GM18498 (cell line): ENCODE results near the gene GSTM2.

Experiments
- ATAC-seq: cut with Tn5 transposase; IDR thresholded peaks from one replicate; pipeline ENCODE4 v1.9.1; 2021; ENCODE audit warnings: mild to moderate bottlenecking, moderate library complexity; ENCODE audit not compliant: unreplicated experiment

The GSTM2 gene

DNA sequence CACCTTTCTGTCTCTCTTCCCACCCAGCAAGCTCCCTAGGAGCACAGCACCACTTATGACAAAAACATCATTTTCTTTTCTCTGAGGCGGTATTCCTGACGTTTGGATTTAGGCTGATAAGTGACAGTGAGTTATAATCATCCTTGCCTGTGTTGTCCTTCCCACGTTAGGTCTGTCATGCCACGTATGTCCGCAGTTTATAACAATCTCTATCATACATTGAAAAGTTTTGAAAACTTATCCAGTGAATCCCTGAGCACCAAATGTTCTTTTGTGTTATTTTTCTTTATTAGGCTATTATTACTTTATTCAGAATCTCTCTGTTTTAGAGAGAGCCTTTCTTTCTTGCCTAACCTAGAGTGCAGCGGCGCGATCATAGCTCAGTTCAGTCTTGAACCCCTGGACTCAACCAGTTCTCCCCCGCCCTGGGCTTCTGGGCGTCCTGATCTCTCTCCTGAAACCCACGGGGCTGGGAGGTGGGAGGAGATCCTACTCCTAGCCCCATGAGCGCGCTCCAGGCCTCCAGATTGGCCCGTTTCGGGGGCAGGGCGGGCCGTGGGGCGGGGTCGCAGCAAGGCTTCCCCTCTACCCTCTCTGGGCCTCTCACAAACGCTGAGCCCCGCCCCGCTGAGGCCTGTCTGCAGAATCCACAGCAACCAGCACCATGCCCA lies at the start of gene GSTM2:
TSS of gene GSTM2 (plus strand) at position 606 of the 671 bp plus-strand sequence. CDS start at position 665, 59 bp downstream.
- peak; percentile 99 for ATAC-seq

DNA sequence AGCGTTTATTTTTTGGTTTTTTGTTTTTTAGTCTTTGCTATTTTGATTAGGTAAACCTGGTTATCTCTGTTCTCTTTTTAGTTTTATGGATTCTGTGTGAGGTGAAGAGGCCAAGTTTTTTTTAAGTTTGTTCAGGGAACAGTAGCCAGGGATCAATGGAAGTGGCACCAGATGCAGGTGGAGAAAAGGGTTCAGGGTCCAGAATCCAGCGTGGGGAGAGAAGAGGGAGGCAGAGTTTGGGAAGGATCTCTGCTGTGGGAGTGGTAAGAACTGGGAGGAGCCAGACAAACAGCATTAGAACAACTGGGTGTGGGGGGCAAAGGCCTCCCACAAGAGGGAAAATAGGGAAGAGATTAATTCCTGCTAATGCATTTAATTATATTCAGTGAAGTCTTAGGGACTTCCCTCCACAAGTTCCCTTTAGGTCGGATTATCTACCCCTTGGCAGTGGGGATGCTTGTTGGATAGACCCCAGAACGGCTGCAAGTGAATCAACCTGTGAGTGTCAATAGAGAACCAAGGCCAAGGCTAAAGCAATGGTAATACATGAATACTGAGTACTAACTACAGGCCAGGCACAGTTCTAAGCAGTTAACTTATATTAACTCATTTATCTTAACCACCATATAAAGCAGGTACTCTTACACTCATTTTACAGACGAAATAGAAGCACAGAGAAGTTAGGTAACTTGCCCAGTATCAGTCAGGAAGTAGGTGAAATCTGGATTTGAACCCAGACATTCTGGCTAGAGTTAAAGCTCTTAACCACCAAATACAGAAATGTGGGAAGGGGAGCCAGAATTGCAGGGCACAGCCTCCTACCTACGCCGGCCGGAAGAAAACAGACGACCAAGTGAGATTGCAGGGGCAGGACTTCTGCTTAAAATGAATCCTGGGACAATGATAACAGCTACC lies 48.9 kb upstream of the GSTM2 start:
- ATAC-seq: no peak

DNA sequence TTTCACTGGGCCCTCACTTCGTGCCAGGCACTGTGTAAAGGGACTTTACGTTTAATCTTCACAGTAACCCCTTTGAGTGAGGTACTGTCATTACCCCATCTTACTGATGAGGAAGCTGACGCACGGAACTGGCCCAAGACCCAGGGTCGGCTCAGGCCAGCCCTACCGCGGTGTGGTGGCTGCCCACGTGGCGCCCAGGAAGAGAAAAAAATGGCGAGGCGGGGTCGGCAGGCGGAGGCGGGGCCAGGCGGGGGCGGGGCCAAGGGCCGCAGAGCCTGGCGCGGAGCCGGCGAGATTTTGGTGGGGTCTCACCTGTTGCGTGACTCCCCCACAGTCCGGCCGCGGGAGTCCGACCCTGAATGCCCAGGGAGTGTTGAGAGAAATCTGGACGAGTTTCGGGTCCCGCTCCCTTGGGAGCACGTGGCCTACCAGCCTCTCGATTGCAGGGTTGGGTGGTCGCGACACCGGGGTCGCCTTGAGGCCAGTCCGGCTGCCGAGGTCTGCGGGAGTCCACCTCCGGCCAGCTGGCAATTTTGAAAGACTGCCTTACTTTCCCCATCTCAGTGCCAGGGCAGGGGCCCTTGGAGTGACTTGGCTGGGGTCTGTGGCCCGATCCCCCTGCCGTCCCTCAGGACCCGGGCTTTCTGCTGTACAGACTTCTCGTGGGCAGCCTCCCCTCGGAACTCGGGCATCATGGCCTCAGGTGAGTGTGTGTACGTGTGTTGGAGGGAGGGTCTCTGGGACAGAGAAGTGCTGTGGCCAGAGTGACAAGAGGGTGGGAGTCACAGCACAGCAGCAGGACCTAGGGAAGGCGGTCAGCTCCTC lies 48.1 kb upstream of the GSTM2 start, which contains the start of the genes AMPD2 and GNAT2:
TSS of gene AMPD2 (plus strand) at position 262 of the 825 bp plus-strand sequence. CDS start 1,339 bp downstream, outside the sequence.
TSS of gene GNAT2 (minus strand) at position 41 of the 825 bp plus-strand sequence. CDS start 6,746 bp downstream, outside the sequence.
- peak; percentile 64 for ATAC-seq

DNA sequence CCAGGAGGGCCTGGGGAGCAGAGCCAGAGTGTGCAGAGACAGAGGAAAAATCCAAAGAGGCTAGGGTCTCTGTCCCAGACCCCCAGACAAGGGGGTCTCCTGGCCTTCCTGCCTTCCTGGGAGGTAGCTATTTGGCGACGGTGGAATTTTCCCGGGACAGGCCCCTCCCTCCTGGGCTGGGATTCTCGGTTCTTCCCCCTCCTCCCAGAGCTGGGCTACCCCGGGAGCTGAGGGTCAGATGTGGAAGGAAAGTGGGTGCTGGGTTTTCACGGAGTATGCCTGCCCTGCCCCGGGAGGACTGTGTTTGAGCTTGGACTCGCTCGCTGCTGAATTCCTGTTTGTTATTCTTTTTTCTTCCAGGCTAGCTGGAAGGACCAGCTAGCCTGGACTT lies 47.5 kb upstream of the GSTM2 start:
- no peak for ATAC-seq

DNA sequence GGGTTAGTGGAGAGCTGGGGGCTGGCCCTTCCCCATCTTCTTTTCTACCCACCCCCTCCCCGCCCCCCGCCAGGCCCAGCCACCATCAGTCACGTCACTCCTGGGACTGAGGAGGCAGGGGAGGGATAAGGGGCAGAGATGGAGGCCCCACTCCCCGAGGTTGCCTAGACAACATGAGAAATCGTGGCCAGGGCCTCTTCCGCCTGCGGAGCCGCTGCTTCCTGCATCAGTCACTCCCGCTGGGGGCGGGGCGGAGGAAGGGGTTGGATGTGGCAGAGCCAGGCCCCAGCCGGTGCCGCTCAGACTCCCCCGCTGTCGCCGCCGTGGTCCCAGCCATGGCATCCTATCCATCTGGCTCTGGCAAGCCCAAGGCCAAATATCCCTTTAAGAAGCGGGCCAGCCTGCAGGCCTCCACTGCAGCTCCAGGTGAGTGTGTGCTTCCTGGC lies 47.0 kb upstream of the GSTM2 start:
- peak; percentile 76 for ATAC-seq

DNA sequence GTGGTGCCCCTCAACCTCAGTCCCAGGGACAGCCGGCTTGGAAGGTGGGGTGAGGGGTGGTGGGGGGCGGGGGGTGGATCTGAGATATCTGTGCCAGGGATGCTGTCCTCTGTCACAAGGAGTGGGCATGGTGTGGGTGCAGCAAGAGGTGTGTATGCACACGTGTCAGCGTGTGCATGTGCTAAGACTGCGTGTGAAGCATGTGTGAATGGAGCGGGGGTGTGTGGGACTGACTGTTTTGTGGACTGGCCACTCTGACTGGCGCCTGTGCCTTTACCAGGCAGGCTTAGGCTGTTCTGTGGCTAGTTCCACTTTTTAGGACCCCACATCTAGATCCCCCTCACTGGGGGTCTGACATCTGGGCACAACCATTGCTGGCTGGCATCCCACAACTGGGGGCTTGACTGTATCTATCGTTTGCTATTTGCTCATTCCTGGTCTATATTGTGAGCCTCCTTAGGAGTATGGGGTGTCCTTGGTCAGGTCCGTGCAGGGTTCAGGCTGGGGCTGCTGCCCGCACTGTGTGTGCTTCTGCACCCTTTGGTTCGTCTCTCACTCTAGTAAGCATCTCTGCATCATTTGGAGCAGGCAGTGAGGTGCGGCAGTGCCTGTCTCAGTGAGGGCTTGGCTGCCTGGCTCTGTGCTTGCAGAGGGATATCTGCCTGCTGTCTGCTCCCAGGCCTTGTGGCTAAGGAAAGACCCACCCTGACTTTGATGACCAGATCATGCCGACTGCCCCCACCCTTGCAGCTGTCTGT lies 46.3 kb upstream of the GSTM2 start:
- no peak for ATAC-seq

DNA sequence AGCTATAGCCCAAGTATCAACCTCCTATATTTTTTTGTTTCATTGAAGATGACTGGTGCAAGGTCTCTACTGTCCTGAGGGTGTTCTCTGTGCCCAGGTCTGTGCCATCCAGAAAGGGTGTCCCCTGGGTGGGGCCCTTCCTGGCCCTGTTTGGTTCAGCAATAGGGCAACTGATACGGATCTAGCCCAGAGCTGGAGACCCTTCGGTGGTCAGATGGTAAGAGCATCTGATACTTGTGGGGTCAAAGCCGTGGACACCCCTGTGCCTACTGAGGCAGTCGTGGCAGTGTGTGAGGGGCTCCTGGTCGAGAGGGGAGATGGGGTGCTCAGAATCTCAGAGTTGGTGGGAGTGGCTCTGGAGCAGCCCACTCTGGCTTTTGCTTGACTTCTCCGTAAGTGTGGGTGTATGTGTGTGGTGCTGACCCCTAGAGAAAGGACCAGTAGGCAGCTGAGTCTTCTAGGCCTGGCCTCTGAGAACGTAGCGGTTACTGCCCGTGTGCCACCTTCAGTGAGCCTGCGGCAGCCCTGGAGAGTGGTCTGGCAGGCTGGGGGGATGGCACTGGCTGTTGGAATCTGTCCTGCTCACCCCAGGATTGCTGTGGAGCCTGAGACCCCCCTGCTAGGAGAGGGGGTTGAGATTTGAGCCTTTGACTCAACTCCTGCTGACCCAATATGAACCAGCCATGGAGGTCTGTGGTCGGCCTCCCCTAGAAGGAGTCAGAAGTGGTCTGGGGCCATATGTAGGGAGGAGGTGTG lies 45.5 kb upstream of the GSTM2 start:
- ATAC-seq: no peak

DNA sequence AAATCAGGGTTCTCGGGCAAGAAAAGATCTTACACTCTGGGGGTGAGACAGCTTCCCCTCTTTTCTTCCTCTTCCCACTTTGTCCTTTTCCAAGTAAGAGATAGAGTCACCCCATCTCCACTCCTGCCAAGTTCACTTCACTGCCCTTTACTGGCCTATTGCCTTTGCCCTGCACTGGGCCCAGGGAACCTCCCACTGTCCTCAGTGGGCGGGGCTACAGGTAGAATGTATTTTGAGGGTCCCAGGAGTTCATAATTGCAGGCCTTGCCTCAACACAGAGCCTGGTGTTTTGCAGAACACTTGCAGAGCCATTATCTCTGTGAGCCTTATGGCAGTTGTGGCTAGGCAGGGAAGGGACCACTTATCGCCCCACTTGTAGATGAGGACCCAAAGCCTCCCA lies 45.0 kb upstream of the GSTM2 start:
- ATAC-seq: no peak

DNA sequence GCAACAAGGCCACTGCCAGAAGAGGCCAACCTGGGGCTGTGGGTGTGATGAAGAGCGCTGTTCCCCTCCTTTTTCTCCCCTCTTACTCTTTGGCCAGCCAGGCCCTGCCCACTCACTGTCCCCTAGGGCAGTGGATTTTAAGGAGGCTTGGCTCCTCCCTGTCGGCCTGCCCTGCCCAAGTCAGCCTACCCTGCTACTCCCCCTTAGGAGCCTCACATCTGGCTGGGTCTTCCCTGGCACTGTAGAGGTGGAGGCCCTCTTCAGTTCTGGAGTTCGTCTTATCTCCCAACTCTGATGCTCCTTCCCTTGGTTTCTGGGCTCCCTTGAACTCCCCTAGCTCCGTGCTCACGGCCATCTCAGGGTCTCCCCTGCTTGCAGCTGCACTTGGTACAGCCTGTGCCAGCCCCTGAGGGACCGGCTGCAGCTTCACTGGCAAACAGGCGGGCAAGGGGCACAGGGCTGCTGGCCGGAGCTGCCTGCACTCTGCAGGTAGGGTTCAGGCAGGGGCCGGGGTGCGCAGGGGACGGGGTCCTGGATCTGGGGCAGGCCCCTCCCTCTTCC lies 44.2 kb upstream of the GSTM2 start:
- ATAC-seq: no peak

DNA sequence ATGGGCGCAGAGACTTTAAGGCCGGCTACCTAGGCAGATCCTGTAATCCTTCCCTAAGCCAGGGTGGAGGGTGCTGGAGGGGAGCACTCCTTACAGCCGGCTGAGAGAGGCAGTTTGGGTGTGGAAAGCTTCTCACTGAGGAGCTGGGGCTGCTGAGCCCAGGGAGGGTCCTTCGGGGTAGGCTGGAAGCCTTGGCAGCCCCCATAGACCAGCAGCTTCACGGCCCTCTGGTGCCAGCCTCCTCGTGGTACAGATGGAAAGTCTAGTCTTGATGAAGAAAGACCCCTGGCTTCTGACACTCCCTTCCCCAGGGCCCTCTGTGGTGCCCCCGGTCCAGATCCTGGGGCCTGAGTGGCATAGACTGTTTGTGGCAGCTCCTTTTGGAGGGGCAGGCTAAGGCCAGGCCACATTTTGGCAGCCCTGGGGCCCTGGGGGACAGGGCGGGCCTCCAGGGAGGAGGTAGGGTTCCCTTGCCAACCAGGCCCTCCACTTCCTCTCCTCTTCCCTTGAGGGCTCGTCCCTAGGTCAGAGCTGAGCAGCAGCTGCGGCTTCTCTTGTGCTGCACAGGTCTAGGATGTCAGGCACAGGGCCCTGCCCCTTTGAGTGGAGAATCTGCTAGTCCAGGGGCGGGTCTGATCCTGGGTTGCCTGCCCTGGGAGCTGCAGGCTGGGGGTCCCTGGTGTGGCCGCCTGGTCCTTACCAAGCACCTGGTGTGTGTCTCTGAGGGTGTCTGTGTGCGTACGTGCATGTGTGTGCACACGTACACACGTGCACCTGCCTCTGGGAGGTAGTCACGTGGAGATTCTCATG lies 43.5 kb upstream of the GSTM2 start:
- ATAC-seq: no peak

DNA sequence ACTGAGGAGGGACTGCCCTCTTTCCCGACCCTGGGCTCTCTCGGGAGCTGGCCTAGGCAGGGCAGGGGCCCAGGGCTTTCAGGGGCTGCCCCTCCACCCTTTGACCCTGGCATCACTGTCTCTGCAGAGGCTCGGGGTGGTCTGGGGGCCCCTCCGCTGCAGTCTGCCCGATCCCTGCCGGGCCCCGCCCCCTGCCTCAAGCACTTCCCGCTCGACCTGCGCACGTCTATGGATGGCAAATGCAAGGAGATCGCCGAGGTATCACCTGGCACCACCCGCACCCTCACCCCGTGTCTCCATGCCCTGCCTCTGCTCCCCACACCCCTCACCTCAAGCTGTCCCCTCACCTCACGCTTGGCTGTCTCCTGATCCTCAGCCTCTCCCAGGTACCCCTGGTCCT lies 42.7 kb upstream of the GSTM2 start:
- no peak for ATAC-seq

DNA sequence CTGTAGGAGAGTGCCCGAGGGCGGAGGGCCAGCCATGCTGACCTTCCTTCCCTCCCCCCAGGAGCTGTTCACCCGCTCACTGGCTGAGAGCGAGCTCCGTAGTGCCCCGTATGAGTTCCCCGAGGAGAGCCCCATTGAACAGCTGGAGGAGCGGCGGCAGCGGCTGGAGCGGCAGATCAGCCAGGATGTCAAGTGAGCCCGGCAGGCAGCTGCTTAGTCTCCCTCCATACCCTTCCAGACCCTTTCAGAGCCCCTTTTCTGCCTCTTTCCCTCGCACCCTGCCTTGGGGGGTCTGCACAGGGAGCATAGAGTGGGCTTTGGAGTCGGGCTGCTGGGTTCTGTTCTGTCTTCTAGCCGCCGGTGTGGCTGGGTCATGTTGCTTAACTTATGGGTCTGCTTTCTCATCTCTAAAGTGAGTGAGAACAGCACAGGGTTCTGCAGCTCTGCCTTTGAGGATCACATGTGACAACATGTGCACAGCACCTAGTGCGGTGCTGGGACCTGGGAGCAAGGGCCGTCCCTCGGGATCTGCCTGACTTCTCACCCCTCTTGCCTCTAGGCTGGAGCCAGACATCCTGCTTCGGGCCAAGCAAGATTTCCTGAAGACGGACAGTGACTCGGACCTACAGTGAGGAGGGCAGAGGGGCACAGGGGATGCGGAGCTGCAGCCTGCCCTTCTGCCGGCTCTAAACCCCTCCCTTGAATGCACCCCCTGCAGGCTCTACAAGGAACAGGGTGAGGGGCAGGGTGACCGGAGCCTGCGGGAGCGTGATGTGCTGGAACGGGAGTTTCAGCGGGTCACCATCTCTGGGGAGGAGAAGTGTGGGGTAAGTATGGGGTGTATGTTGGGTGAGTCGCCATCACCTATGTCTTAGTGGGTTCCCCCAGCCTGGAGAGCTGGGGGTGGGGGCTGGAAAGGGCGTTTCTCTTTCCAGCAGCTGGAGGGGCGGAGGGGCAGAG lies 42.0 kb upstream of the GSTM2 start:
- no peak for ATAC-seq

DNA sequence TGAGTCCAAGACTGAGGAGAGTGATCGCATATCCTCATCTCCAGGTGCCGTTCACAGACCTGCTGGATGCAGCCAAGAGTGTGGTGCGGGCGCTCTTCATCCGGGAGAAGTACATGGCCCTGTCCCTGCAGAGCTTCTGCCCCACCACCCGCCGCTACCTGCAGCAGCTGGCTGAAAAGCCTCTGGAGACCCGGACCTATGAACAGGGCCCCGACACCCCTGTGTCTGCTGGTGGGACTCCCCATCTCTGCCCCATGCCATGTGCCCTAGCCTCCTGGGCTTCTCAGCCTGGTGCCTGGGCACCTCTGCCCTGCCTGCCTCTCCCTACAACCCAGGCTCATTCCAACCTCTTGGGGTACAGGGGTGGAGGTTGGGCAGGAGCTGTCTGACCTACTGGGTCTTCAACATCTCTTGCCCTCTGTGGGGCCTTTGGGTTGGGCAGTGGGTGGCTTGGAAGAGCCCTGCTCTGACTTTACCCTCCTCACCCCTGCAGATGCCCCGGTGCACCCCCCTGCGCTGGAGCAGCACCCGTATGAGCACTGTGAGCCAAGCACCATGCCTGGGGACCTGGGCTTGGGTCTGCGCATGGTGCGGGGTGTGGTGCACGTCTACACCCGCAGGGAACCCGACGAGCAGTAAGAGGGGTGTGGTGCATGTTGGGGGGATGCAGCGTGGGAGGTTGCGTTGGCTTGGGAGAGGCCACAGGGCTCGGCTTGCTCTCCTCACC lies 41.0 kb upstream of the GSTM2 start:
- ATAC-seq: no peak

DNA sequence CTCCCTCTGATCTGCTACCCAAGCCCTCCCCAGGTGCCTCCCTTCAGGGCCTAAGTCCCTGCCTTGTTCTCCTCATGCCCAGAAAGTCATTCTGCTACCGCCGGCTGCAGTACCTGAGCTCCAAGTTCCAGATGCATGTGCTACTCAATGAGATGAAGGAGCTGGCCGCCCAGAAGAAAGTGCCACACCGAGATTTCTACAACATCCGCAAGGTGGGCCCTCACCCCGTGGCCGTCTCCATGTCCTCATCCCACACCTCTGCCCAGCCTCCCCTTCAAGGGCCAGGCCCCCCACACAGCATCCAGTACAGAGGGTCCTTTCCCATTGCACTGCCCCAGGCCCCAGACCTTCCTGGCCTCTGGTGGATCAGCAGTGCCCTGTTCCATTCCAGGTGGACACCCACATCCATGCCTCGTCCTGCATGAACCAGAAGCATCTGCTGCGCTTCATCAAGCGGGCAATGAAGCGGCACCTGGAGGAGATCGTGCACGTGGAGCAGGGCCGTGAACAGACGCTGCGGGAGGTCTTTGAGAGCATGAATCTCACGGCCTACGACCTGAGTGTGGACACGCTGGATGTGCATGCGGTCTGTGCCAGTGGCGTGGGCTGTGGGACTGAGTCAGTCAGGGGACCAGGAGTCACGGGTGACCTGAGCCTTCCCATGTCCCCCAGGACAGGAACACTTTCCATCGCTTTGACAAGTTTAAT lies 40.0 kb upstream of the GSTM2 start:
- ATAC-seq: no peak

DNA sequence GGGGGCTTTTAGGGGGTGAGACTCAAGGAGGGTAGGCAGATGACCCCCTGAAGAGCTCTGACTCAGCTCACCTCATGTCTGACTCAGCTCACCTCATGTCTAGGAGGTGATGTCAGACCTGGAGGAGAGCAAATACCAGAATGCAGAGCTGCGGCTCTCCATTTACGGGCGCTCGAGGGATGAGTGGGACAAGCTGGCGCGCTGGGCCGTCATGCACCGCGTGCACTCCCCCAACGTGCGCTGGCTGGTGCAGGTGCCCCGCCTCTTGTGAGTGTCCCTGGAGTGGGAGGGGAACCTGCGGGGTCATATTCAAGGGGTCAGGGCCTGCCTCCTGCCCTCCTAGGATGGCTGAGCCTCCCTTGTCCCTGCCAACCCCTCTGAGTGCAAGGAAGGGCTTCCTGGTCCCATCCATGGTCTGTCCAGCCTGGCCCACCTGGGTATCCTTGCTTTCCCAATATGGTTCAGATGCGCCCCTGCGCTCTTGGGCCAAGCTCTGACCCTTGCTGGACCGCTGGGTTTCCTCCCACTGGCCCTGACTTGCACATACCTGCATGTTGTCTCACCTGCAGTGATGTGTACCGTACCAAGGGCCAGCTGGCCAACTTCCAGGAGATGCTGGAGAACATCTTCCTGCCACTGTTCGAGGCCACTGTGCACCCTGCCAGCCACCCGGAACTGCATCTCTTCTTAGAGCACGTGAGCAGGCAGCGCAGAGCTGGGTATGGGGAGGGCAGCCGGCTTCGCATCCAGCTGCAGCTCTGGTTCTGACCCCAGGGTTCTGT lies 39.1 kb upstream of the GSTM2 start:
- no peak for ATAC-seq
